Fibroblast of skin of abdomen (primary cell): ENCODE measurements around the gene MTURN.

ENCODE experiments used
- DNase-seq: peaks from one replicate; pipeline ENCODE4 v3.0.0-alpha.2; 2013

The MTURN gene

DNA sequence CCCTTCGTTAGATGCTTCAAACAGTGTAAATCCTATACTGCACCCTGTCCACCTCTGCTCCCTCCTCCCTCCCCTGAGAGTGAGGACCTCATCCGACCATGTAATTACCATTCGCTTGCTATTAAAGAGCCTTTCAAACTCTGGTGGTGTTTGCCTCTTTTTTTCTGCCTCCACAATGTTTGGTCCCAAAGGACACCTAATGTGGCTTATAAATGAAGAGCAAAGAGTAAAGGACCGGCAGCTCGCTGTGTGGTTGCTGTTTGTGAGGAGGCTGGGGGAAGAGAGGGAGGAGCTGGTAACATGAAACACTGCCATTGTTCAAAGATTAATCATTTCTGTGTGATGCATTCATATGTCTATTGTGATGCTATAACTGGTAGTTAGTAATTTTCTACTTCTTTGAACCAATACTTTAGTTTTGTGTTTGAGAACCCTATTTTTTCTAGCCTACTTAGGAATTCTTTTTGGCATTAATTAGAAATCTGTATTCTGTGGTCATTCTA lies 27.9 kb downstream of the MTURN start:
- DNase-seq, result peak; percentile 66

DNA sequence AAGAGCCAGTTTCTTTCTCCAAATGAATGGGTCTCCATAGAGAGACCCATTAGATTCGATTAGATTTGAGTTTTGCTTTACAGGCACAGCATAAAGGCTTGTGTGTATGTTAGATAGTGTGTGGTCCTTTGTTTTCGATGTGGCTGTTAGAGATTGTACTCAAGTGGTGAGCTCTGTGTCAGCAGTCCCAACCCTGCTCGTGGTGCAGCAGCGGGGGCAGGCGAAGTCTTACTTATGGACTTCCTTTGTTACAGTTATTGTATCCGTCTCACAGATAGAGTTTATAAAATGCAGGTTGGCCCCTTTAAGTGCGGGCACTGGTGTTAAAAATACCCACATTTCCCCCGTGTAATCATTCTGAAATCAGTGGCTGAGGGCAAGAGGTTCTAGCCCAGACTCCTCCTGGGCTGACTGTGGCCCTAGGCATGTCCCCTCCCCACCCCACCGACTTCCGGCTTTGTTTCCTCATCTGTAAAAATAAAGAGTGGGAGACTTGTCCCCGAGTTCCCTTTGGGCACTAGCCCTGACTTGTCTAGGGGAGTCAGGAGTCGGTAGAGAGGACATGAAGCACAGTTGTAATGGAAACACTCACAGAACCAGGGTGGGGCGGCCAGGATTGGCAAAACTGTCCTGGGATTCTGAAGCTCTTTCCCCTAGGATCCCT lies 28.6 kb downstream of the MTURN start:
- DNase-seq, result peak; percentile 9

DNA sequence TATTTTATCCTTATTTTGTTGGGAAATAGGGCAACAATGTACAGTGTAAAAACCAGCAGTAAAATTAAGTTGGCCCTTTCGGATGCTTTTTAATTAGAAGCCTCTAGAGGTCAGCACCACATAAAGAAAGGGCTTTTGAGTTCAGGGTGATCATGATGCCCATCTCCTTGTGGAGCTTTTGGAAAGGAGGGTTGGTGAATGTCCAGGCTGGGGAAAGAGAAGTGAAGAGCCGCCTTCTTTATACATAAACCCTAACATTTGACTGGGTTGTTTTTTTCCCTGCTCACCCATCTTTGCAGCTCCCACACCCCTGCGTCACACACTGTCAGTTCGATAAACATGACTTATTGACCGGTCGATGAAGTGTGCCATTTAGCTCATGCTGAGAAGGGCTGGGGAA lies 29.8 kb downstream of the MTURN start:
- peak; percentile 59 for DNase-seq

DNA sequence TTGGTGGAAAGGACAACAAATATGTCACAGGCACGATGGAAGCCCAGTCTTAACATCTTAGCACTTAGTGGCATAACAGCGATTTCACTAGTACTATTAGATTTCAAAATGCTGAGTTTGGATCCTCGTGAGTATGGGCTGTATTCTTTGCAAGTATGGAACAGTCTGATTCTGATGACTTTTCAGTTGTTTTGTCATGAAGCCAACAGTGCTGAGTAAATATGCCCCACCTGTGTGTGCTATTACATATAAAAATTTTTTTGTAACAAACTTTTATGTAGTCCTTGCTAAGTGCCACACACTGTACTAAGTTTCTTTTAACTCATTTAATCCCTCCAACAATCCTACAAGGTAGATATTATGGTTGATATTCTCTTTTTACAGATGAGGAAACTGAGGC lies 30.8 kb downstream of the MTURN start:
- DNase-seq, result no peak

- DNase-seq, result no peak
Observed at GRCh38 chr7:30166155-30166840, 31.5 kb downstream of the MTURN start.

- no peak for DNase-seq
Observed at GRCh38 chr7:30166841-30167235, 32.1 kb downstream of the MTURN start.

- DNase-seq, result no peak
Observed at GRCh38 chr7:30167901-30168300, 33.1 kb downstream of the MTURN start.

DNA sequence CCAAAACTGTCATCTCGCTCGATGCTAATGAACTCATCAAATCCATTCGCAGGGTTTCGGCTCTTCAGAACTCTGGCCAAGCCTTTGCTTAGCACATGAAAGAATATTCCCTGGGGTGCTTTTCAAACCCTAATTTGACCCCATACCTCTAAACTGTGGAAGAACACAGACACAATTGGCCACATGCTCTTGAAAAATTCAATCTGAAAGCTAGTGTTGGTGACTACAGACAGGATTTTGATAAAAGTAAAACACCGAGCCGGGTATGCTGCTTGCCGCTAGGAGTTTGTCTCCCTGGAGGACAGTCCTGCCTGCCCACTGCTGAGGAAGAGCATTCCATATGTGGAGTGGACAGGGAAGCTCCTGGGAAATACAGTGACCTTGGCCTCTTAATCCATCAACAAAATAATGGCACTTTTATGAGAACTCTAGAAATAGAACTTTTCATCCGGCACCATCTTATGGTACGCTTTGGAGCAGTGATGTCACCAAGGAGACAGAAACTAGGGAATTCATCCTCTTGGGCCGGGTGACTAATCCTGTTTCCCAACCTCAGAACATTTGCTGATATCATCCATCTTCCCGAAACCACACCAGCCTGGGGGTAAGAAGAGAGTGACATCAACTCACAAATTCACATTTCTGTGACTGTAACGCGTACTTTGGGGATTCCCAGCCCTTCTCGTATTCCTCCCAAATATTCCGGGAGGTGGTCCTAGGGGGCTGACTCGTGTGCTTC lies 34.2 kb downstream of the MTURN start:
- peak; percentile 87 for DNase-seq

GRCh38 chr7:30169579-30169978 lies 34.8 kb downstream of the MTURN start:
- DNase-seq, result peak; percentile 33

GRCh38 chr7:30170476-30171205 lies 35.9 kb downstream of the MTURN start:
- no peak for DNase-seq

DNA sequence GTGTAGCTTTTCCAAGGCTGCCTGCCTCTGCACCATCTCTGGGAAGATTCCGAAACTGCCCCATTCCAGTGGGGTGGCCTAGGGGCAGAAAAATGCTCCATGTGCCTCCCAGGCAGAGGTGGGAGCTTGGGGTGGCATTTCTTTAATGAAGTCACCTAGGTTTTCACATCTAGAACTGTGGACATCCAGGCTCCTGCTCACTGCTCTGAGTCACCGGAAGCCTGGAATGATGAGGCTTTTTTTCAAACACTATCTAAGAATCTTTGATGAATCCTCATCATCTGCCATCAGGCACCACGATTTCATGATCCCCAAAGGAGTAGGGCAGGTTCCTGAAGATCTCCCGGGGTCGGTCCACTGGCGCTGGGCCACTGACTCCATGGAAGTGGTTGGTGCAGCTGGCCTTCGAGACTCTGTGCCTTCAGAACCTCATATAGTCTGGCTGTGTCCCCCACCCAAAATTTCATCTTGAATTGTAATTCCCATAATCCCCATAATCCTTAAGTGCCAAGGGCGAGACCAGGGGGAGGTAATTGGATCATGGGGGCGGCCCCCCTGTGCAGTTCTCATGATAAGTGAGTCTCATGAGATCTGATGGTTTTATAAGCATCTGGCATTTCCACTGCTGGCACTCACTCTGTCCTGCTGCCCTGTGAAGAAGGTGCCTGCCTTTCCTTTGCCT lies 37.1 kb downstream of the MTURN start:
- peak; percentile 24 for DNase-seq

GRCh38 chr7:30172451-30172850 lies 37.7 kb downstream of the MTURN start:
- DNase-seq, result no peak

DNA sequence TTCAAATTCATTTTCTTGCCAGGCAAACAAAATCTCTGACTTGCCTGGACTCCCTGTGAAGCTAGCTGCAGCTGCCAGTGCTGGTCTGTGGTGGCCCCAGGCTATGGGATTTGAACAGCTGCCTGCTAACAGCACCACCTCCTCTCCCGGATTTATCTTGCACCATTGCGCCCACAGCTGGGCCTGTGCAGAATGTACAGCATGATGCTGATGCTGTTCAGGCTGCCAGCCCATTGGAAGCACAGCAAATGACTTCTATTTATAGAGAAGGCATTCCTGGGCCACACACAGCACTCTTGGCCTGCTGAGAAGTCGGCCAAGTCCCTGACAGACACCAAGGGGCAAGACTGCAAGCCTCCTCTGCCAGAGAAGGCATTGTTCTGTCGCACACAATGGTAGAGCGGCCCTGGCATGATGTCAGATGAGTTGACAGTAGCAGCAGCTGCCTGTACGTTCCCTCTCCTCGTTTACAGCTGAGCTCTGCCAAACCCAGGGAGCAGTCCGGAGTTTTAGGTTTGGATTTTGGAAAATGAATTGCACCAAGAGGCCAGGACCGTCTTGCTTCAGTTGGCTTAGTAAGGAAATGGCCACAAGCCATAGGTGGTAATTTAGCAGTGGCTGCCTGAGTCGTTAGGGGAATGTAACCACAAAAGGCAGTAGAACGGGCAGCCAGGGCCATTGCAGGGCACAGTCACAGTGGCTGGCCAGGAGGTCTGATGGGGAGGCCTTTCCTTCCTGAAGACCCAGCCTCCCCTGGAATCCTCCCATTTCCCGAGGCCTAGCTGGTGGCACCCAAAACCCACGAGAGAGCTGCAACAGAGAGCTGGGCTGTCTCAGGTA lies 38.5 kb downstream of the MTURN start:
- DNase-seq, result peak; percentile 71

DNA sequence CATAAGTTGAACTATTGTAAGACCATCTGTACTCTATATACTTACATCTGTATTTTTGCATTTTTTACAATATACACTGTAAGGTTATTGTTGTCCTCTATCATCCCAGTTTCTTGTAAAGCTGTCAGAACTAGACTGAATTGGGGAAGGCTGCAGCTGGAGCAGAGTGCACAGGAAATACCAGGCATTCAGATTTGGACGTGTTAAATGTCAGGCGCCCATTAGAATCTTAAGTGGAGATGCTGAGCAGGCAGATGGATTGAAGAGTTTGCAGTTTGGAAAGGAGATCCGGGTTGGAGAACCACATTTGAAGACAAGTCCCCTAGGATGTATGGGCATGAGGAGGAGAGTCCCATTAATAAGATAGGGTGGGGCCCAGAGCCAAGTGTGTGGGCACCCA lies 40.4 kb downstream of the MTURN start:
- peak; percentile 24 for DNase-seq

DNA sequence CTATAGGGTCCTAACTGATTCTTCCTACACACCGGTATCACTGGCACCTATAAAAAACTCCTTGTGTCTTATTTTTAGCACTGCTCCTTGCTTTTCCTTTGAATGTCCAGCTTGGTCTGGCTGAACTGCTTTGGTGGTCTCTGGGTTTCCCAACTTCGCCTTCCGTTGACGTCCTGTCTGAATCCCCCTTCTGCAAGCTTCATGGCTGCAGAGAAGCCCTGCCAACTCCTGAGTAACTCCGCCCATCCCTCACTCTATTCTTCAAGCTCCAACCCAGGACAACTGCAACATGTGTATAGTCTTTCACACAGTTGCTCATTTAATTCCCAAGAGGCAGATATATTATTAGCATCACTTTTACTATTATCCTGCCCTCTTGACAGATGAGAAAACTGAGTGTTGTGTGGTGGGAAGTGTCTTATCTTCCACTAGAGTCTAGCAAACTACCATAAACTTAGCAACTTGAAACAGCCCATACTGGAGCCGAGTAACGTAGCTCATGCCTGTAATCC lies 40.9 kb downstream of the MTURN start:
- no peak for DNase-seq

DNA sequence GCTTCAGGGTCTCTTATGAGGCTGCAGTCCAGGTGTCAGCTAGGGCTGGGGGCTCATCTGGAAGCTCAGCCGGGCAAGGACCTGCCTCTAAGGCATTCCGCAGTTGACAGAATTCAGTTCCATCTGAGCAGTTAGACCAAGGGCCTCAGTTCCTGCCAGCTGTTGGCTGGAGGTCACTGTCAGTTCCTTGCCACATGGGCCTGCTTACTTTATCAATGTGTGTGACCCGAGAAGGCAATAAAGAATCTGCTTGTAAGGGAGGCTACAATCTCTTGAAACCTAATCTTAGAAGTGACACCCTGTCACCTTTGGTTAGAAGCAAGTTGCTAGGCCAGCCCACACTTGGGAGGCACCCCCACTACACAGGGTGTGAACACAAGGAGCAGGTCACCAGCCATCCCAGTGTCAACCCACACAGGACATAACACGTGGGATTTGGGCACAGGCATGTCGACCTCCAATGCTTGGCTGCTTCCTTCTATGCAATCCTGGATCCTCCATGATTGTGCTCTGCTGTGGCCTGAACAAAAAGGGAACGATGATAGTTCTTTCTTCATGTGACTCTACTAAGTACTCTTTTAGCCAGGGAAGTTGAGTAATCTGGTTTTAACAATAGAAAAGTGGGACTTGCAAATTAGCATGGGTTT lies 41.8 kb downstream of the MTURN start:
- DNase-seq, result no peak

DNA sequence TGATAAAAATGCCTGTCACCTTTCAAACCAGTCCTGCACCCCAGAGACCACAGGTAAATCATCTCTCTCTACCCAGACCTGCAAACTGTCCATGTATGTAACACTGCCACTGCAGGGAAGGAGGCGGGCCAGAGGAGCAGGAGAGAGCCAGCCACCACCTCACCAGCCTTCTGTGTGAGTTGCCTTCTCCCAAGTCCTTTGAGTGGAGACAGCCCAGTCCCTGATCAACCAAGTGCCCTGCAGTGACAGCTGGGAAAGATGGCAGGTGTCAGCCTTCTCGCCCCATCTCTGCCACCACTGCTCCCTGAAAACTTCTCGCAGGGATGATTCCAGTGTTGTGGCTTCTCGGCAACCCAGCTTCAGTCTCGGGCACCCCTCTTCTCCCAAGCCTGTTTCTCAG lies 42.4 kb downstream of the MTURN start:
- DNase-seq, result no peak

GRCh38 chr7:30177965-30178364 lies 43.2 kb downstream of the MTURN start:
- DNase-seq, result no peak

DNA sequence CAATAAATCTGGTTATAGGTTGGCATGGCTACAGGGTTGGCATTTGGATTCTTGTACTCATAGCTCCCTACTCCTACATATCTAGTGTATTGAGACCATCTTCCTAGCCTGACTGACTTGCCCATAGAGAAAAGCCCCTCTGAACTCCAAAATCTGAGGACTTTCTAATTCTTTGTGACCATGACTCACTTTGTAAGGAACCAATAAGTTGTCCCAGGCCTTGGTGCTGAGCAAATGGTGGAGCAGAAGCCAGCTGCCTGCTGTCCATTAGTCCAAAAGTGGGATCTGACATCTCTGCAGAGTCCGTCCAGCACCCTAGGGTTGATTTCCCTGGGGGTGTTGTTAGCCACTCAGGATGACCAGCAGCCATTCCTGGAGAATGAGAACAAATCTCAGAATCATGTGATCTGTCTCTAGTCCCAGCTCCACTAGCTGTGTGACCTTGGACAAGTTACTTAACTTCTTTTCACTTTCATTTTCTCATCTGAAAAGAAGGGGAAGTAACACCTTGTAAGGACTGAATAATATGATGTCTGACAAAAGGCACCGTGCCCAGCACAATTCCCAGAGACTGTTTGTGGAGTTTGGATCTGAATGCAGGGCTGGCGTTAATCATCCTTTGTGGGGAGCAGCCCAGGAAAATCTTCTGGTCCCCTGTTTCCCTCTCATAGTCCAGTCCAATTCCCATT lies 44.1 kb downstream of the MTURN start:
- DNase-seq, result no peak

DNA sequence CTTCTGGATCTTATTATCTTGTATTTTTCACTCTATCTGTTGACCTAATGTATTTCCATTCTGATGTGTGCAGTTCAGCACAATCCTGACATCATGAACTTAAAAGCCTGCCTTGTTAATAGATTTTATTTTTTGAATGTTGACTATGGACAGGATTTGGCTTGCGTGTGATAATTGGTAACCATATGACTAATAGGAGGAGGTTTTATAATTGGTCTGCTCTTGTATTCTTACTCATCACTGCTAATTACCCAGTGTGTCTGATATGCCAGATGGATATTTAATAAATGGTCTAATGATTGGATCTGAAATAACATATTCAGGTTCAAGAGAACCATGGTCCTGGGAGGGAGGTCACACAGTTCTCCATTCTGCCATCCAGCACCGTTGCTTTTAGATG lies 45.9 kb downstream of the MTURN start:
- no peak for DNase-seq
